Measurements from ENCODE around the gene ACAA2. TPM values are rescaled to one million over a fixed set of nuclear protein-coding genes. Genes with fewer than 3 reads are reported as not detected.

ACAA2 gene
- total RNA-seq, 4 donors from 2014 or later: 43.0 to 214 (median 147) TPM

DNA sequence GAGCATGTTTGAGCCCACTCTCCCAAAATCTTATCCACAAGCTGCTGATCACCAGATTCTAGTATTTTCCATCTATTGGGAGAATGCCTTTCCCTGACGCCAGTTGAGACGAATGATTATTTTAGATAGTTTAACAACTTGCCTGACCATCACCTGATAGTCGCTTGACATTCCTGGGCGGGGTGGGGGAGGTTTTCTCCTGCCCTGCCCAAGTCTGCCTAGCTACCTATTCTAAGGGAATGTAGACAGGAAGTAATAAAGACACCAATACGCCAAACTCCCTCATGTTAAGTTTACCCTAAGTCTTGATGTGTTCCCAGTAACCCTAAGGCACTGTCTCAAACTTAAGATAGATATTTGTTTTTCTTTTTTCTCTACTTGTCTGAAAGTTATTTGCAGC lies 4.6 kb upstream of the ACAA2 start:
- intact Hi-C loops (cut with DNase I; ENCODE audit: low total_unique reads) (no loop called here), in situ Hi-C loops (cut with MboI; ENCODE audit: low pct_ligation_motif_present in 1 of 4, low pct_unique_long_range_greater_than_20kb in 1 of 4, low sequenced_read_pairs in 3 of 4) (no loop called here)
- Histone ChIP-seq H3K4me3 (no peak overlapping the region), H3K4me1 (peaks cover 6 to 26% (median 18%) of the 10 kb centered on the region in 4 donors), H3K36me3 (no peaks in the 10 kb centered on the region), H3K9me3 (no peaks in the 10 kb centered on the region), H3K27me3 (no peaks in the 10 kb centered on the region), H3K27ac (peak overlapping the region; percentile 17 to 57 (median 46))
- TF ChIP-seq EP300 (IDR thresholded peaks at IDR 0.05; ENCODE audit: low read depth): no peak
- TF ChIP-seq, protein P1, sequence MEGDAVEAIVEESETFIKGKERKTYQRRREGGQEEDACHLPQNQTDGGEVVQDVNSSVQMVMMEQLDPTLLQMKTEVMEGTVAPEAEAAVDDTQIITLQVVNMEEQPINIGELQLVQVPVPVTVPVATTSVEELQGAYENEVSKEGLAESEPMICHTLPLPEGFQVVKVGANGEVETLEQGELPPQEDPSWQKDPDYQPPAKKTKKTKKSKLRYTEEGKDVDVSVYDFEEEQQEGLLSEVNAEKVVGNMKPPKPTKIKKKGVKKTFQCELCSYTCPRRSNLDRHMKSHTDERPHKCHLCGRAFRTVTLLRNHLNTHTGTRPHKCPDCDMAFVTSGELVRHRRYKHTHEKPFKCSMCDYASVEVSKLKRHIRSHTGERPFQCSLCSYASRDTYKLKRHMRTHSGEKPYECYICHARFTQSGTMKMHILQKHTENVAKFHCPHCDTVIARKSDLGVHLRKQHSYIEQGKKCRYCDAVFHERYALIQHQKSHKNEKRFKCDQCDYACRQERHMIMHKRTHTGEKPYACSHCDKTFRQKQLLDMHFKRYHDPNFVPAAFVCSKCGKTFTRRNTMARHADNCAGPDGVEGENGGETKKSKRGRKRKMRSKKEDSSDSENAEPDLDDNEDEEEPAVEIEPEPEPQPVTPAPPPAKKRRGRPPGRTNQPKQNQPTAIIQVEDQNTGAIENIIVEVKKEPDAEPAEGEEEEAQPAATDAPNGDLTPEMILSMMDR (IDR thresholded peaks at IDR 0.05): no peak
- TF ChIP-seq POLR2A (IDR thresholded peaks at IDR 0.05): no peak
- no peak for TF ChIP-seq POLR2AphosphoS5 (IDR thresholded peaks at IDR 0.05)
- WGBS, 2 donors (ENCODE audit: low coverage in 1 of 2): 40 to 60% methylated on average over 1 to 5 of the region's 5 CpGs
- peak; percentile 79 for DNase-seq

DNA sequence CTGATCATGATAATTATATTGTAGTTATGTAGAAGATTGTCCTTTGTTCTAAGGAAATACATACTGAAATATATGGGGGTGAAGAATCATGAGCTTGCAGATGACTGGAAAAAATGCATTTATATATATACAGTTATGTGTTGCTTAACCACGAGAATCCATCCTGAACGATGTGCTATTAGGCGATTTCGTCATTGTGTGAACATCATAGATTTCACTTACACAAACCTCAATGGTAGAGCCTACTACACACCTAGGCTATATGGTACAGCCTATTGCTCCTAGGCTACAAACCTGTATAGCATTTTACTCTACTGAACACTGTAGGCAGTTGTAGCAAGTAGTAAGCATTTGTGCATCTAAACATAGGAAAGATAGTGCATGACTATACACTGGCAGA lies 2.6 kb upstream of the ACAA2 start:
- intact Hi-C loops (cut with DNase I; ENCODE audit: low total_unique reads): no loop called here
- Histone ChIP-seq H3K4me1 (peaks cover 6 to 43% (median 38%) of the 10 kb centered on the region in 4 donors), H3K4me3 (no peak overlapping the region), H3K36me3 (no peaks in the 10 kb centered on the region), H3K27ac (no peak overlapping the region), H3K27me3 (no peaks in the 10 kb centered on the region), H3K9me3 (no peaks in the 10 kb centered on the region)
- 87 to 90% methylated on average over 4 of the region's 4 CpGs for WGBS, 2 donors (ENCODE audit: low coverage in 1 of 2)
- in situ Hi-C loops (cut with MboI; ENCODE audit: low pct_ligation_motif_present in 1 of 4, low pct_unique_long_range_greater_than_20kb in 1 of 4, low sequenced_read_pairs in 3 of 4): no loop called here
- TF ChIP-seq, protein P1 (IDR thresholded peaks at IDR 0.05): no peak
- TF ChIP-seq POLR2A (IDR thresholded peaks at IDR 0.05): no peak
- no peak for TF ChIP-seq POLR2AphosphoS5 (IDR thresholded peaks at IDR 0.05)
- no peak for TF ChIP-seq EP300 (IDR thresholded peaks at IDR 0.05; ENCODE audit: low read depth)
- no peak for DNase-seq

DNA sequence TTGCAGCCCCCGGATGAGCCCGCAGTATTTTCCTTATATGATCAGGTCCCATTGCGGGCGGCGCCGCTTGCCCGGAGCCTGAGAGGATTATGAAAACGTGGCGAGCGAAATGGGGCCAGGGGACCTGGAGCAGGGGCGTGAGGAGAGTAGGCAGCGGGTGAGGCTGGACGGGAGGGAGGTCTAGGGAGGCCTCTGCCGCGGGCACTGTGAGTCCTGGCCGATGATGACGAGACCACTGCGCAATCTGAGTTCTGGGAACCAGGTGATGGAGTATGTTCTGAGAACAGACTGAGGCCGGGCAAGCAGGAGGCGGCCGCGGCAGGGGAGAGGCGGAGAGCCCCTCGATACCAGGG lies 790 bp upstream of the ACAA2 start:
- DNase-seq: peak; percentile 63
- Histone ChIP-seq H3K4me3 (peak overlapping the region; percentile 67 to 85 (median 70)), H3K4me1 (peaks cover 0 to 41% (median 37%) of the 10 kb centered on the region in 4 donors), H3K9me3 (no peaks in the 10 kb centered on the region), H3K27me3 (no peaks in the 10 kb centered on the region), H3K36me3 (no peaks in the 10 kb centered on the region), H3K27ac (peak overlapping the region; percentile 96 to 98 (median 98))
- intact Hi-C loops (cut with DNase I; ENCODE audit: low total_unique reads) (no loop called here), in situ Hi-C loops (cut with MboI; ENCODE audit: low pct_ligation_motif_present in 1 of 4, low pct_unique_long_range_greater_than_20kb in 1 of 4, low sequenced_read_pairs in 3 of 4) (no loop called here)
- TF ChIP-seq EP300 (IDR thresholded peaks at IDR 0.05; ENCODE audit: low read depth) (peak; percentile 50), POLR2AphosphoS5 (IDR thresholded peaks at IDR 0.05) (no peak), POLR2A (IDR thresholded peaks at IDR 0.05) (no peak)
- TF ChIP-seq, protein P1 (IDR thresholded peaks at IDR 0.05): no peak
- 0% methylated on average over 24 of the region's 24 CpGs; no CpG with 5 or more reads in 1 of the 2 donors for WGBS, 2 donors (ENCODE audit: low coverage in 1 of 2)

DNA sequence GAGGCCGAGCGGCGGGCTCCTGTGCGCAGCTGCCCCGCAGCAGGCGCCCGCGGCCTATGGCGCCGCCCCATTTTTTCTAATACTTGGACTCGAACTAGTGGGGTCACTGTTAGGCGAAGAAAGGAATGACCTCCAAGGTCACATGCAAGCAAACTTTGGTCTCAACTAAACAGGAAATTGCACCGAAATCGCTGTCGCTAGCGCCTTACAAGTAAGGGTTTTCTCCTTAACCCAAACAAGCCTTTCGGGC lies 339 bp downstream of the ACAA2 start:
- intact Hi-C loops (cut with DNase I; ENCODE audit: low total_unique reads): no loop called here
- H3K27ac ChIP-seq: peak overlapping the region; percentile 96 to 98 (median 98)
- 0 to 6% methylated on average over 6 to 15 of the region's 17 CpGs for WGBS, 2 donors (ENCODE audit: low coverage in 1 of 2)
- no peaks in the 10 kb centered on the region for H3K27me3 ChIP-seq
- no peaks in the 10 kb centered on the region for H3K9me3 ChIP-seq
- H3K36me3 ChIP-seq: no peaks in the 10 kb centered on the region
- in situ Hi-C loops (cut with MboI; ENCODE audit: low pct_ligation_motif_present in 1 of 4, low pct_unique_long_range_greater_than_20kb in 1 of 4, low sequenced_read_pairs in 3 of 4): no loop called here
- peaks cover 0 to 33% (median 31%) of the 10 kb centered on the region in 4 donors for H3K4me1 ChIP-seq
- peak overlapping the region; percentile 53 to 85 (median 68) for H3K4me3 ChIP-seq
- TF ChIP-seq EP300 (IDR thresholded peaks at IDR 0.05; ENCODE audit: low read depth) (no peak), POLR2A (IDR thresholded peaks at IDR 0.05) (no peak), POLR2AphosphoS5 (IDR thresholded peaks at IDR 0.05) (no peak)
- TF ChIP-seq, protein P1 (IDR thresholded peaks at IDR 0.05): no peak
- DNase-seq: peak; percentile 43

All from transverse colon (tissue), 4 donors.